H1 (cell line): ENCODE results near the gene CASQ2. TPM values are rescaled to one million over a fixed set of nuclear protein-coding genes. Genes with fewer than 3 reads are reported as not detected.

Experiments
- CTCF ChIA-PET: fragments of 300-600 bp; sonication (Branson Sonifier 250); formaldehyde crosslinking; loops from one replicate; lab custom pipeline; 2021; ENCODE audit not compliant: partially characterized antibody; lab: Charles Lee
- POLR2A ChIA-PET: fragments of 300-600 bp; sonication (Branson Sonifier 250); formaldehyde crosslinking; loops from one replicate; lab custom pipeline; 2021; ENCODE audit warnings: inconsistent platforms; ENCODE audit not compliant: partially characterized antibody; lab: Charles Lee
- DNase-seq, 2 experiments: peaks; one replicate each; pipeline versions ENCODE4 v3.0.0 to v3.0.0-alpha.2; 2010 to 2022; ENCODE audit warnings: low spot score in 2 of 2, low read depth in 1 of 2, mixed read lengths in 1 of 2
- FAIRE-seq: peaks from 2 replicates; lab custom pipeline; 2011; peaks lifted over from hg19 to GRCh38; lab: Jason Lieb, UNC
- H2AFZ ChIP-seq: 2 replicates; pipeline ENCODE4 v1.8.1; 2012; ENCODE audit warnings: low read length, inconsistent platforms
- H2AK5ac ChIP-seq: 2 replicates; pipeline ENCODE4 v1.6.1; 2013; ENCODE audit warnings: low read depth, low read length
- H2BK120ac ChIP-seq: replicated peaks from 2 replicates; pipeline ENCODE3; 2013; ENCODE audit warnings: low read depth, low read length, inconsistent platforms
- H2BK12ac ChIP-seq: 2 replicates; pipeline ENCODE4 v1.6.1; 2013; ENCODE audit warnings: low read depth, low read length
- H2BK15ac ChIP-seq: 2 replicates; pipeline ENCODE4 v1.6.1; 2013; ENCODE audit warnings: low read length
- H2BK20ac ChIP-seq: 2 replicates; pipeline ENCODE4 v1.6.1; 2013; ENCODE audit warnings: low read length
- H2BK5ac ChIP-seq: 2 replicates; pipeline ENCODE4 v1.6.1; 2013; ENCODE audit warnings: low read depth, low read length
- H3K14ac ChIP-seq: 2 replicates; pipeline ENCODE4 v1.6.1; 2013; ENCODE audit warnings: inconsistent platforms; ENCODE audit not compliant: insufficient read length
- H3K18ac ChIP-seq: 2 replicates; pipeline ENCODE4 v1.6.1; 2013; ENCODE audit warnings: low read length; ENCODE audit errors: extremely low read depth
- H3K23ac ChIP-seq: 2 replicates; pipeline ENCODE4 v1.6.1; 2013; ENCODE audit warnings: inconsistent platforms; ENCODE audit not compliant: insufficient read length
- H3K23me2 ChIP-seq: 2 replicates; pipeline ENCODE4 v1.6.1; 2013; ENCODE audit warnings: low read depth, low read length
- H3K27ac ChIP-seq: 2 replicates; pipeline ENCODE4 v1.6.1; 2011; ENCODE audit warnings: low read depth, low read length, inconsistent platforms
- H3K27me3 ChIP-seq, 4 experiments: replicated peaks in 1 of 4; 1 replicate in 1 of 4; 2 replicates in 3 of 4; pipeline versions ENCODE4 v1.6.1 to v1.8.1; 2011 to 2013; ENCODE audit warnings: low read length in 3 of 4, mild to moderate bottlenecking in 3 of 4, inconsistent platforms in 2 of 4, mixed read lengths in 2 of 4, moderate library complexity in 1 of 4; ENCODE audit not compliant: control insufficient read depth in 3 of 4, insufficient read depth in 3 of 4; ENCODE audit errors: extremely low read depth in 1 of 4
- H3K36me3 ChIP-seq, 4 experiments: 2 replicates each; pipeline versions ENCODE4 v1.6.1 to v1.8.1; 2011 to 2013; ENCODE audit warnings: mild to moderate bottlenecking in 4 of 4, low read length in 3 of 4, moderate library complexity in 2 of 4, control low read depth in 1 of 4, inconsistent platforms in 1 of 4; ENCODE audit not compliant: insufficient read depth in 4 of 4, control insufficient read depth in 2 of 4
- H3K4ac ChIP-seq: replicated peaks from 2 replicates; pipeline ENCODE3; 2013; ENCODE audit warnings: low read length, low read depth, mixed read lengths, inconsistent platforms; ENCODE audit not compliant: insufficient read length
- H3K4me1 ChIP-seq, 4 experiments: replicated peaks in 1 of 4; 1 replicate in 1 of 4; 2 replicates in 3 of 4; pipeline versions ENCODE4 v1.6.1 to v1.8.1; 2011 to 2013; ENCODE audit warnings: low read length in 3 of 4, inconsistent platforms in 2 of 4, mixed read lengths in 1 of 4; ENCODE audit not compliant: insufficient read depth in 4 of 4, control insufficient read depth in 3 of 4
- H3K4me2 ChIP-seq, 2 experiments: 2 replicates each; pipeline versions ENCODE4 v1.6.1 to v1.8.1; 2011 to 2013; ENCODE audit warnings: low read depth in 2 of 2, low read length in 2 of 2, control low read depth in 1 of 2, inconsistent platforms in 1 of 2, mild to moderate bottlenecking in 1 of 2; ENCODE audit not compliant: insufficient read depth in 1 of 2
- H3K4me3 ChIP-seq, 4 experiments: fragments of 200-600, 300-600 bp in 1 of 4; sonication (generic), shearing (Covaris generic), sonication (Bioruptor Twin) in 1 of 4; 2 replicates each; pipeline versions ENCODE4 v1.5.1 to v1.8.1; 2011 to 2016; ENCODE audit warnings: low read length in 4 of 4, low read depth in 3 of 4, control low read depth in 2 of 4, inconsistent platforms in 2 of 4, mild to moderate bottlenecking in 2 of 4, mixed read lengths in 1 of 4, moderate library complexity in 1 of 4; ENCODE audit not compliant: insufficient read depth in 2 of 4; ENCODE audit errors: extremely low read depth in 1 of 4
- H3K56ac ChIP-seq: replicated peaks from 2 replicates; pipeline ENCODE3; 2013; ENCODE audit warnings: low read depth, mild to moderate bottlenecking, mixed read lengths, low read length, inconsistent platforms; ENCODE audit not compliant: insufficient read length
- H3K79me1 ChIP-seq: 2 replicates; pipeline ENCODE4 v1.6.1; 2013; ENCODE audit warnings: low read depth, low read length, control low read depth
- H3K79me2 ChIP-seq, 2 experiments: 2 replicates each; pipeline versions ENCODE4 v1.6.1 to v1.8.1; 2012 to 2013; ENCODE audit warnings: low read length in 2 of 2, mild to moderate bottlenecking in 2 of 2, inconsistent platforms in 1 of 2; ENCODE audit not compliant: insufficient read depth in 2 of 2, control insufficient read depth in 1 of 2
- H3K9ac ChIP-seq, 4 experiments: replicated peaks in 1 of 4; 1 replicate in 1 of 4; 2 replicates in 3 of 4; pipeline versions ENCODE4 v1.6.1 to v1.8.1; 2011 to 2013; ENCODE audit warnings: low read depth in 3 of 4, low read length in 3 of 4, control low read depth in 2 of 4, mild to moderate bottlenecking in 2 of 4, moderate library complexity in 2 of 4, inconsistent platforms in 1 of 4; ENCODE audit errors: extremely low read depth in 1 of 4
- H3K9me3 ChIP-seq, 2 experiments: 2 replicates each; pipeline versions ENCODE4 v1.6.1 to v1.8.1; 2012 to 2013; ENCODE audit warnings: mild to moderate bottlenecking in 2 of 2, moderate library complexity in 2 of 2, control low read depth in 1 of 2, inconsistent platforms in 1 of 2, low read depth in 1 of 2, low read length in 1 of 2, mixed read lengths in 1 of 2; ENCODE audit not compliant: insufficient read depth in 2 of 2
- H4K20me1 ChIP-seq, 2 experiments: replicated peaks in 1 of 2; 2 replicates each; pipeline versions ENCODE3 to v1.8.1; 2011 to 2013; ENCODE audit warnings: inconsistent platforms in 2 of 2, low read length in 2 of 2, mild to moderate bottlenecking in 1 of 2; ENCODE audit not compliant: insufficient read depth in 2 of 2, control insufficient read depth in 1 of 2
- H4K5ac ChIP-seq: 2 replicates; pipeline ENCODE4 v1.6.1; 2013; ENCODE audit warnings: low read length, low read depth, mixed read lengths, inconsistent platforms; ENCODE audit not compliant: insufficient read length
- H4K8ac ChIP-seq: 2 replicates; pipeline ENCODE4 v1.8.0; 2013; ENCODE audit warnings: mild to moderate bottlenecking, moderate library complexity, low read length, inconsistent platforms; ENCODE audit not compliant: insufficient read depth; ENCODE audit errors: extremely low read depth
- H4K91ac ChIP-seq: replicated peaks from 2 replicates; pipeline ENCODE3; 2013; ENCODE audit warnings: low read length, mixed read lengths, inconsistent platforms; ENCODE audit not compliant: insufficient read length
- EZH2 ChIP-seq: fragments of 200-600 bp; sonication (generic); IDR thresholded peaks from 2 replicates; pipeline ENCODE4 v1.7.1; 2012; ENCODE audit warnings: low read depth, mild to moderate bottlenecking, moderate library complexity, low read length, inconsistent platforms; ENCODE audit not compliant: severe bottlenecking
- HDAC2 ChIP-seq, 2 experiments: fragments of 300-600 bp in 1 of 2; sonication (generic) in 1 of 2; IDR thresholded peaks; 2 replicates each; pipeline ENCODE4 v1.6.1; 2011 to 2012; ENCODE audit warnings: low read depth in 2 of 2, low read length in 2 of 2, mild to moderate bottlenecking in 2 of 2, moderate library complexity in 2 of 2, borderline replicate concordance in 1 of 2, inconsistent platforms in 1 of 2
- JUN ChIP-seq: IDR thresholded peaks from 2 replicates; pipeline ENCODE4 v1.6.1; 2011; ENCODE audit warnings: low read depth, mild to moderate bottlenecking, improper control_type of control experiment, low read length
- NANOG ChIP-seq: IDR thresholded peaks from 2 replicates; pipeline ENCODE4 v1.6.1; 2011; ENCODE audit warnings: low read length, low read depth, mild to moderate bottlenecking, inconsistent platforms; ENCODE audit not compliant: insufficient read depth, poor library complexity, severe bottlenecking
- RAD21 ChIP-seq, 2 experiments: IDR thresholded peaks in 1 of 2; conservative IDR thresholded peaks in 1 of 2; 2 replicates each; pipeline ENCODE4 v1.6.1; 2011; ENCODE audit warnings: low read depth in 2 of 2, low read length in 2 of 2, improper control_type of control experiment in 1 of 2, inconsistent platforms in 1 of 2, mild to moderate bottlenecking in 1 of 2, moderate library complexity in 1 of 2
- RXRA ChIP-seq: IDR thresholded peaks from 2 replicates; pipeline ENCODE4 v1.6.1; 2011; ENCODE audit warnings: low read depth, mild to moderate bottlenecking, low read length, moderate library complexity; ENCODE audit not compliant: insufficient read depth
- SIN3A ChIP-seq, 2 experiments: IDR thresholded peaks in 1 of 2; conservative IDR thresholded peaks in 1 of 2; 2 replicates each; pipeline ENCODE4 v1.6.1; 2011 to 2012; ENCODE audit warnings: low read length in 2 of 2, improper control_type of control experiment in 1 of 2, low read depth in 1 of 2, mild to moderate bottlenecking in 1 of 2
- SIX5 ChIP-seq: IDR thresholded peaks from 2 replicates; pipeline ENCODE4 v1.6.1; 2011; ENCODE audit warnings: mild to moderate bottlenecking, low read depth, low read length
- polyA plus RNA-seq, 7 experiments: library from polyadenylated mRNA; depleted of rRNA in 3 of 7; stranded (reverse) in 5 of 7; unstranded in 2 of 7; fragments of >200 nt in 5 of 7; fragments of 200-250 nt in 2 of 7; gene quantifications; 1 replicate in 5 of 7; 2 replicates in 1 of 7; 4 replicates in 1 of 7; pipeline versions ENCODE4 v1.2.1 to v1.2.3, GENCODE V29; 2011 to 2013; ENCODE audit warnings: missing spikeins in 2 of 7, mixed read lengths in 2 of 7
- total RNA-seq: library from RNA; stranded (reverse); fragmentation: NEBNext Ultra II Directional; extraction: Animal tissue kit (Norgen Biotek cat#: 25700); gene quantifications from 2 replicates; pipeline ENCODE4 v1.2.1, GENCODE V29; 2021

CASQ2 gene
- total and polyA plus RNA-seq, 2 of the 8 experiments (the other 6 are each of a cell fraction or from before 2014, with no cell fraction given) = not detected

DNA sequence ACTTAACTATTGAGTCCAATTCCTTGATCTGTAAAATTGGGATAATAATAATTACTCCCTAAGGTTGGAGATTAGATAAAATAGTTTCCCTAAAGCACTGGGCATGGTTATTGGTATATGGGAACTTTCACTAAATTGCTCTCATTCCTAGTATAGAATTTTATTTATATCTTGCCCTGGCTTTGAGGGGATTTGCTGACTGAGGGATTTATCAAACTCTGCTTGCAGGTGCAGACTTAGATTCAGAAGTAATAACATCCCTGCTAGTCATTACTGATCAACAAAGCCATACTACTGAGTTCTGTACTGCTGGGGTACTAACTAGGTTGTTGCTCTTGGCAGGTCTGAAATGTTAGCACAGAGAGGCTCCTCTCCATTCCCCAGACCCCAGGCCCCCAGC lies 41.9 kb downstream of the CASQ2 start:
- no peak for DNase-seq

More for the DNA sequence above, 41.9 kb downstream of the CASQ2 start:
- Histone ChIP-seq H3K14ac (no peak overlapping the region), H4K8ac (no peak overlapping the region), H3K4me3 (no peak overlapping the region), H3K9me3 (no peaks in the 10 kb centered on the region), H2AK5ac (no peak overlapping the region), H3K23ac (no peak overlapping the region), H3K36me3 (no peaks in the 10 kb centered on the region), H3K23me2 (no peaks in the 10 kb centered on the region), H3K56ac (no peak overlapping the region), H4K5ac (no peak overlapping the region), H3K18ac (no peak overlapping the region), H3K79me2 (no peaks in the 10 kb centered on the region), H2BK120ac (no peak overlapping the region), H2AFZ (no peak overlapping the region), H3K79me1 (no peaks in the 10 kb centered on the region), H3K9ac (no peak overlapping the region), H2BK15ac (no peak overlapping the region), H4K20me1 (no peaks in the 10 kb centered on the region), H3K27me3 (no peaks in the 10 kb centered on the region), H3K4ac (no peak overlapping the region), H3K4me2 (no peak overlapping the region), H3K4me1 (no peaks in the 10 kb centered on the region), H2BK5ac (no peak overlapping the region), H3K27ac (no peak overlapping the region), H2BK20ac (no peak overlapping the region), H2BK12ac (no peak overlapping the region), H4K91ac (no peak overlapping the region)
- ChIA-PET CTCF (interaction anchor here (1.5 kb wide), 2 partner anchors 9 to 18 kb away, joined by 4 to 8 read pairs; no protein-coding TSS in a partner anchor), POLR2A (no interaction called here)
- TF ChIP-seq JUN (no peak), SIN3A (conservative IDR thresholded peaks at IDR 0.05 in 1 of 2, IDR thresholded peaks at IDR 0.05 in 1 of 2; ENCODE audit: low read depth in 1 of 2, low read length in 2 of 2) (no peak), SIX5 (no peak), EZH2 (no peak), RXRA (no peak), RAD21 (IDR thresholded peaks at IDR 0.05 in 1 of 2, conservative IDR thresholded peaks at IDR 0.05 in 1 of 2; ENCODE audit: low read depth in 2 of 2, low read length in 2 of 2) (no peak), NANOG (no peak), HDAC2 (IDR thresholded peaks at IDR 0.05; ENCODE audit: borderline replicate concordance in 1 of 2, low read depth in 2 of 2, low read length in 2 of 2) (no peak)
- no peak for FAIRE-seq
